ENCODE results near the gene MYH4. TPM values are rescaled to one million over a fixed set of nuclear protein-coding genes. Genes with fewer than 3 reads are reported as not detected.

The MYH4 gene
- polyA plus RNA-seq, 3 donors: not detected

GRCh38 chr17:10396524-10397163 is 72.7 kb downstream of the MYH4 start:
- H4K20me1 ChIP-seq (ENCODE audit: insufficient read depth, low read length): no peaks in the 10 kb centered on the region
- H3K79me2 ChIP-seq (ENCODE audit: insufficient read depth, low read length): no peaks in the 10 kb centered on the region
- no peaks in the 10 kb centered on the region for H3K9me3 ChIP-seq (replicated peaks in 1 of 2; ENCODE audit: control insufficient read depth in 1 of 2, insufficient read depth in 1 of 2, low read length in 2 of 2)
- Mint-ChIP-seq H3K4me1 (no peaks in the 10 kb centered on the region), H3K27me3 (ENCODE audit: low read depth in 3 of 3) (peaks cover 3 to 12% (median 9%) of the 10 kb centered on the region in 3 donors), H3K9me3 (peaks cover 0 to 1% (median 0%) of the 10 kb centered on the region in 7 donors), H3K27ac (no peak overlapping the region), H3K4me3 (no peak overlapping the region), H3K36me3 (no peaks in the 10 kb centered on the region)
- no peak for TF ChIP-seq CTCF (IDR thresholded peaks at IDR 0.05)
- no peak overlapping the region for H3K4me2 ChIP-seq (replicated peaks; ENCODE audit: extremely low read depth, low read length, poor library complexity, severe bottlenecking)
- H3K36me3 ChIP-seq (replicated peaks in 1 of 2; ENCODE audit: control insufficient read depth in 1 of 2, insufficient read depth in 2 of 2, low read length in 2 of 2): no peaks in the 10 kb centered on the region
- H3K4me1 ChIP-seq (ENCODE audit: control insufficient read depth in 1 of 2, insufficient read depth in 2 of 2, low read length in 2 of 2): no peaks in the 10 kb centered on the region
- DNase-seq: no peak
- intact Hi-C loops (cut with micrococcal nuclease): no loop called here
- H3K4me3 ChIP-seq (replicated peaks in 1 of 3; ENCODE audit: low read depth in 2 of 3, low read length in 3 of 3): no peak overlapping the region
- no peak overlapping the region for H3K27ac ChIP-seq (ENCODE audit: low read depth in 1 of 2, low read length in 2 of 2)
- peaks cover 0 to 2% of the 10 kb centered on the region in 2 donors for H3K27me3 ChIP-seq (ENCODE audit: control insufficient read depth in 2 of 2, insufficient read depth in 2 of 2, low read length in 2 of 2)
- H2AFZ ChIP-seq (ENCODE audit: insufficient read depth, low read depth, low read length, poor library complexity, severe bottlenecking): no peak overlapping the region
- 67% methylated on average over 10 of the region's 14 CpGs for WGBS (ENCODE audit: insufficient coverage)
- H3K9ac ChIP-seq (ENCODE audit: insufficient read depth, low read length, poor library complexity, severe bottlenecking): no peak overlapping the region

GRCh38 chr17:10394201-10394887 is 75.0 kb downstream of the MYH4 start:
- Mint-ChIP-seq H3K36me3 (no peaks in the 10 kb centered on the region), H3K27ac (no peak overlapping the region), H3K4me1 (no peaks in the 10 kb centered on the region), H3K27me3 (ENCODE audit: low read depth in 3 of 3) (peaks cover 0 to 12% (median 11%) of the 10 kb centered on the region in 3 donors), H3K9me3 (no peaks in the 10 kb centered on the region), H3K4me3 (no peak overlapping the region)
- no peak overlapping the region for H2AFZ ChIP-seq (ENCODE audit: insufficient read depth, low read depth, low read length, poor library complexity, severe bottlenecking)
- DNase-seq: no peak
- H3K27me3 ChIP-seq (ENCODE audit: control insufficient read depth in 2 of 2, insufficient read depth in 2 of 2, low read length in 2 of 2): peaks cover 3% of the 10 kb centered on the region in 2 donors
- H3K4me2 ChIP-seq (replicated peaks; ENCODE audit: extremely low read depth, low read length, poor library complexity, severe bottlenecking): no peak overlapping the region
- no peaks in the 10 kb centered on the region for H3K9me3 ChIP-seq (replicated peaks in 1 of 2; ENCODE audit: control insufficient read depth in 1 of 2, insufficient read depth in 1 of 2, low read length in 2 of 2)
- no peaks in the 10 kb centered on the region for H3K36me3 ChIP-seq (replicated peaks in 1 of 2; ENCODE audit: control insufficient read depth in 1 of 2, insufficient read depth in 2 of 2, low read length in 2 of 2)
- H3K4me1 ChIP-seq (ENCODE audit: control insufficient read depth in 1 of 2, insufficient read depth in 2 of 2, low read length in 2 of 2): no peaks in the 10 kb centered on the region
- no peak overlapping the region for H3K9ac ChIP-seq (ENCODE audit: insufficient read depth, low read length, poor library complexity, severe bottlenecking)
- TF ChIP-seq CTCF (IDR thresholded peaks at IDR 0.05): no peak
- H4K20me1 ChIP-seq (ENCODE audit: insufficient read depth, low read length): no peaks in the 10 kb centered on the region
- intact Hi-C loops (cut with micrococcal nuclease): no loop called here
- H3K79me2 ChIP-seq (ENCODE audit: insufficient read depth, low read length): no peaks in the 10 kb centered on the region
- WGBS (ENCODE audit: insufficient coverage): 92% methylated on average over 6 of the region's 6 CpGs
- H3K27ac ChIP-seq (ENCODE audit: low read depth in 1 of 2, low read length in 2 of 2): no peak overlapping the region
- H3K4me3 ChIP-seq (replicated peaks in 1 of 3; ENCODE audit: low read depth in 2 of 3, low read length in 3 of 3): no peak overlapping the region

Other genes with a start within 250 kb of the MYH4 start
- gene MYH13, start 96.6 kb downstream of the MYH4 start, polyA plus RNA-seq: not detected
- not detected for gene MYH8, start 47.6 kb downstream of the MYH4 start, polyA plus RNA-seq
- not detected for gene MYH1, start 49.0 kb upstream of the MYH4 start, polyA plus RNA-seq
- gene MYH2, start 80.1 kb upstream of the MYH4 start, polyA plus RNA-seq: not detected
- 1 to 10 TPM in 1 of 3 donors, under 1 TPM in 1, not detected in 1; 0.13 to 5.7 TPM for gene MYH3, start 187.8 kb upstream of the MYH4 start, polyA plus RNA-seq
- gene SCO1, start 228.0 kb upstream of the MYH4 start, polyA plus RNA-seq: 10 to 100 TPM in 2 of 3 donors, 1 to 10 TPM in 1; 5.0 to 14.6 (median 11.6) TPM
- 1 to 10 TPM; 6.0 to 9.3 (median 7.5) TPM for gene ADPRM, start 228.0 kb upstream of the MYH4 start, polyA plus RNA-seq